Measurements from ENCODE around the gene FABP3. TPM values are rescaled to one million over a fixed set of nuclear protein-coding genes. Genes with fewer than 3 reads are reported as not detected.

The FABP3 gene
- total and polyA plus RNA-seq, 2 donors (not counting 1 experiment from before 2014, with no cell fraction given) = 275 to 554 TPM

DNA sequence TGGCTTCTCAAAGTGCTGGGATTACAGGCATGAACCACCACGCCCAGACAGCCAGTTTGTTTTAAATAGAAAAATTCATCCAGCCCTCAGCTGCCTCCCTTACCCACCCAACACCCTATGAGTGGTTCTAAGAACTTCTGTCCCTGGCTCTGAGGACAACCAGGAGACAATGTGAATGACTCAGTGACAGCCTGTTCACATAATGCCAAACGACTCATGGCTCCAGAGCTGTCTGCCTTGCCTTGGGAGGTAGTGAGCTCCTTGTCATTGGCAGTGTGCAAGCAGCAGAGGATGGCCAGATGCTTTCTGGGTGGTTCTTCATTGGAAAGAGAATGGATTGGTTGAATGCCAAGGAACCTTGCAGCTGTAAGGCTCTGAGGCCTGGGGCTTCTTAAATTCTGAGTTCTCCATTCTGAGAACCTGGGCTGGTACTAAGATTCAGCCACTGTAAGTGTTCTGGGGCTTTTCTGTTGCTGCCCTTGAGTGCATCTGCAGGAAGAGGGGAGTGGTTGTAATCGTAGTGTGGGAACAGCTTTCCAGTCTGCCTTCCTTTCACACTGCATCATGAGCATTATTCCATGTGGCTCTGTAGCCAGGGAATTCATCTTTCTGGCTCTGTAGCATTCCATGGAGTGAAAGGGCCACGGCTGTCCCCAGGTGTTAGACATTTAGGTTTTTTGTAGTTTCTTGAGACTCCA lies 45.9 kb upstream of the FABP3 start:
- Histone ChIP-seq H3K27me3 (ENCODE audit: control insufficient read depth, insufficient read depth, low read length) (no peaks in the 10 kb centered on the region), H3K4me3 (replicated peaks in 1 of 4; ENCODE audit: control extremely low read depth in 1 of 4, insufficient read depth in 1 of 4, low read depth in 3 of 4, low read length in 4 of 4) (no peak overlapping the region), H3K36me3 (ENCODE audit: control insufficient read depth, insufficient read depth, low read length) (peaks cover 14% of the 10 kb centered on the region), H3K4me1 (ENCODE audit: control insufficient read depth, extremely low read depth, insufficient read depth, low read length) (peaks cover 16% of the 10 kb centered on the region), H4K20me1 (ENCODE audit: control insufficient read depth, extremely low read depth, insufficient read depth, low read length) (no peaks in the 10 kb centered on the region), H2AFZ (ENCODE audit: low read length) (no peak overlapping the region), H3K9ac (ENCODE audit: insufficient read depth, low read length) (no peak overlapping the region), H3K4me2 (ENCODE audit: extremely low read depth, insufficient read depth, low read length) (peak overlapping the region; percentile 46), H3K9me3 (ENCODE audit: control insufficient read depth, insufficient read depth, low read depth, low read length) (no peaks in the 10 kb centered on the region), H3K27ac (ENCODE audit: insufficient read depth, low read length) (no peak overlapping the region), H3K79me2 (ENCODE audit: control insufficient read depth, insufficient read depth, low read length) (peaks cover 65% of the 10 kb centered on the region)
- TF ChIP-seq EZH2 (IDR thresholded peaks at IDR 0.05; ENCODE audit: low read length, missing control alignments) = no peak
- TF ChIP-seq, protein P1, sequence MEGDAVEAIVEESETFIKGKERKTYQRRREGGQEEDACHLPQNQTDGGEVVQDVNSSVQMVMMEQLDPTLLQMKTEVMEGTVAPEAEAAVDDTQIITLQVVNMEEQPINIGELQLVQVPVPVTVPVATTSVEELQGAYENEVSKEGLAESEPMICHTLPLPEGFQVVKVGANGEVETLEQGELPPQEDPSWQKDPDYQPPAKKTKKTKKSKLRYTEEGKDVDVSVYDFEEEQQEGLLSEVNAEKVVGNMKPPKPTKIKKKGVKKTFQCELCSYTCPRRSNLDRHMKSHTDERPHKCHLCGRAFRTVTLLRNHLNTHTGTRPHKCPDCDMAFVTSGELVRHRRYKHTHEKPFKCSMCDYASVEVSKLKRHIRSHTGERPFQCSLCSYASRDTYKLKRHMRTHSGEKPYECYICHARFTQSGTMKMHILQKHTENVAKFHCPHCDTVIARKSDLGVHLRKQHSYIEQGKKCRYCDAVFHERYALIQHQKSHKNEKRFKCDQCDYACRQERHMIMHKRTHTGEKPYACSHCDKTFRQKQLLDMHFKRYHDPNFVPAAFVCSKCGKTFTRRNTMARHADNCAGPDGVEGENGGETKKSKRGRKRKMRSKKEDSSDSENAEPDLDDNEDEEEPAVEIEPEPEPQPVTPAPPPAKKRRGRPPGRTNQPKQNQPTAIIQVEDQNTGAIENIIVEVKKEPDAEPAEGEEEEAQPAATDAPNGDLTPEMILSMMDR (conservative IDR thresholded peaks at IDR 0.05 in 1 of 2, IDR thresholded peaks at IDR 0.05 in 1 of 2; ENCODE audit: low read depth in 1 of 2, low read length in 2 of 2) = no peak
- no peak for DNase-seq (ENCODE audit: low read depth in 2 of 2)

DNA sequence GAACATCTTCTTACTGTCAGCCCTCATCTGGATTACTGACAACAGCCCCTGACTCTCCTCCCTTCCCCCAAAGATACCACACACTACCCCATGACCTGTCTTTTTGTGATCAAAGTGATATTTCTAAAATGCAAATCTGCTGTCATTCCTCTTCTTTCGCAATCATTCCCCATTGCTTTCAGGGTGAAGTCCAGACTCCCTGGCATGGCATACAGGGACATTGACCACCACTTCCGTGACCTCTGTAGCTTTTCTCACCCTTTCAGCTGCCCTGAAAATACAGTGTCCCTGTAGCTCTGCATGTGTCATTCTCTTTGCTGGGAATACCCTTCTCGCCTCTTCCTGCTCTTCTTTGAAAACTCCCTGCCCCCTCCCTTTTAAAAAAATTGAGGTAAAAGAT lies 44.3 kb upstream of the FABP3 start:
- Histone ChIP-seq H3K4me1 (ENCODE audit: control insufficient read depth, extremely low read depth, insufficient read depth, low read length) (peaks cover 17% of the 10 kb centered on the region), H3K27me3 (ENCODE audit: control insufficient read depth, insufficient read depth, low read length) (no peaks in the 10 kb centered on the region), H3K79me2 (ENCODE audit: control insufficient read depth, insufficient read depth, low read length) (peaks cover 63% of the 10 kb centered on the region), H3K4me3 (replicated peaks in 1 of 4; ENCODE audit: control extremely low read depth in 1 of 4, insufficient read depth in 1 of 4, low read depth in 3 of 4, low read length in 4 of 4) (no peak overlapping the region), H3K27ac (ENCODE audit: insufficient read depth, low read length) (no peak overlapping the region), H3K9me3 (ENCODE audit: control insufficient read depth, insufficient read depth, low read depth, low read length) (no peaks in the 10 kb centered on the region), H4K20me1 (ENCODE audit: control insufficient read depth, extremely low read depth, insufficient read depth, low read length) (no peaks in the 10 kb centered on the region), H3K4me2 (ENCODE audit: extremely low read depth, insufficient read depth, low read length) (no peak overlapping the region), H2AFZ (ENCODE audit: low read length) (no peak overlapping the region), H3K9ac (ENCODE audit: insufficient read depth, low read length) (no peak overlapping the region), H3K36me3 (ENCODE audit: control insufficient read depth, insufficient read depth, low read length) (peaks cover 7% of the 10 kb centered on the region)
- no peak for TF ChIP-seq EZH2 (IDR thresholded peaks at IDR 0.05; ENCODE audit: low read length, missing control alignments)
- TF ChIP-seq, protein P1 (conservative IDR thresholded peaks at IDR 0.05 in 1 of 2, IDR thresholded peaks at IDR 0.05 in 1 of 2; ENCODE audit: low read depth in 1 of 2, low read length in 2 of 2) = no peak
- DNase-seq (ENCODE audit: low read depth in 2 of 2) = no peak

DNA sequence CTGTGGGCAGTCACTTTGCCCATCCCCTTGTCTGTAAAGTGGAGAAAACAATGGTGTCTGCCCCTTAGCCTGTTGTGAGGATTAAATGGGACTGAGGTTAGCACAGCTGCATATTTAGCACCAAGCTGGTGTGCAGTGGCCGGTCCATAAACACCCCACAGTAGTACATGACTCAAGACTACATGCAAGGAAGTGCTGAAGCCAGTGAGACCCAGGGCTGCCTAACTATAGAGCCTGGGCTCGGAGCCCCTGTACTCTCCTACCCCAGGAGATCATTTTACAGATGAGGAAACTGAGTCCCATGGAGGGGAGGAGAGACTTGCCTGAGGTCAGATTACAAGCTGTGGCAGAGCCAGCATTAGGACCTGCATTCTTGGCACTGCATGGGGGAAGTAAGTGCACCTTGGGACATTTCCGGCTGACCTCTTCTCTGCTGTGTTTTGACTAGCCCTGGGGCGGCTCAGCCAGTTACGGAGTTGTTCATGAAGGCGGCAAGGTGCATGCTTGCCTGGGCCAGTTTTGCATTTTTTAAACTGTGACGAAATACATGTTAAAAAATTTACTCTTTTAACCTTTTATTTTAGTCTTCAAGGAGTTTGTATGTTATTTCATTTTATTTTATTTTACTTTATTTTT lies 43.3 kb upstream of the FABP3 start:
- Histone ChIP-seq H4K20me1 (ENCODE audit: control insufficient read depth, extremely low read depth, insufficient read depth, low read length) (no peaks in the 10 kb centered on the region), H3K9ac (ENCODE audit: insufficient read depth, low read length) (no peak overlapping the region), H3K4me2 (ENCODE audit: extremely low read depth, insufficient read depth, low read length) (no peak overlapping the region), H3K27ac (ENCODE audit: insufficient read depth, low read length) (no peak overlapping the region), H3K27me3 (ENCODE audit: control insufficient read depth, insufficient read depth, low read length) (no peaks in the 10 kb centered on the region), H3K4me1 (ENCODE audit: control insufficient read depth, extremely low read depth, insufficient read depth, low read length) (peaks cover 13% of the 10 kb centered on the region), H3K36me3 (ENCODE audit: control insufficient read depth, insufficient read depth, low read length) (peaks cover 7% of the 10 kb centered on the region), H2AFZ (ENCODE audit: low read length) (no peak overlapping the region), H3K4me3 (replicated peaks in 1 of 4; ENCODE audit: control extremely low read depth in 1 of 4, insufficient read depth in 1 of 4, low read depth in 3 of 4, low read length in 4 of 4) (no peak overlapping the region), H3K79me2 (ENCODE audit: control insufficient read depth, insufficient read depth, low read length) (peaks cover 58% of the 10 kb centered on the region), H3K9me3 (ENCODE audit: control insufficient read depth, insufficient read depth, low read depth, low read length) (no peaks in the 10 kb centered on the region)
- TF ChIP-seq EZH2 (IDR thresholded peaks at IDR 0.05; ENCODE audit: low read length, missing control alignments) = no peak
- DNase-seq (ENCODE audit: low read depth in 2 of 2) = no peak

All from fibroblast of lung (primary cell).